NCI-H1930 (cell line): ENCODE results near the gene RTN4RL1.
"Not testable (repeated sequence)": the region's sequence is repeated elsewhere in the genome, so short reads cannot be mapped to it uniquely, and the experiment has no call there.

Source experiments
- DNase-seq, 2 experiments: peaks; one replicate each; lab custom pipeline; 2025; lab: John Stamatoyannopoulos, UW

The RTN4RL1 gene

GRCh38 chr17:1896243-1897104 is 128.7 kb downstream of the RTN4RL1 start:
- no peak for DNase-seq

- DNase-seq, result not testable (repeated sequence)
Measured at GRCh38 chr17:1895479-1895878, 129.7 kb downstream of the RTN4RL1 start.

GRCh38 chr17:1894753-1895339 is 130.3 kb downstream of the RTN4RL1 start:
- no peak for DNase-seq

GRCh38 chr17:1890758-1891450 is 134.2 kb downstream of the RTN4RL1 start:
- no peak for DNase-seq

- no peak for DNase-seq
Measured at GRCh38 chr17:1888741-1889140, 136.4 kb downstream of the RTN4RL1 start.
